Endothelial cell (in vitro differentiated cells): Measurements from ENCODE around the gene PPP1R36. TPM values are rescaled to one million over a fixed set of nuclear protein-coding genes. Genes with fewer than 3 reads are reported as not detected.

Source experiments
- DNase-seq: peaks from one replicate; pipeline ENCODE4 v3.0.0; 2021; ENCODE audit warnings: low spot score
- H3K27ac Mint-ChIP-seq: one replicate; pipeline ENCODE4 v1.8.0; 2021; ENCODE audit warnings: mixed read lengths, inconsistent platforms; ENCODE audit not compliant: unreplicated experiment
- H3K27me3 Mint-ChIP-seq: one replicate; pipeline ENCODE4 v1.8.0; 2021; ENCODE audit warnings: mild to moderate bottlenecking, moderate library complexity, mixed read lengths, inconsistent platforms; ENCODE audit not compliant: unreplicated experiment
- H3K36me3 Mint-ChIP-seq: one replicate; pipeline ENCODE4 v1.8.0; 2021; ENCODE audit warnings: mild to moderate bottlenecking, low read depth, mixed read lengths, inconsistent platforms; ENCODE audit not compliant: unreplicated experiment
- H3K4me1 Mint-ChIP-seq: one replicate; pipeline ENCODE4 v1.8.0; 2021; ENCODE audit warnings: mild to moderate bottlenecking, mixed read lengths, inconsistent platforms; ENCODE audit not compliant: unreplicated experiment
- H3K4me3 Mint-ChIP-seq: one replicate; pipeline ENCODE4 v1.8.0; 2021; ENCODE audit warnings: mild to moderate bottlenecking, mixed read lengths, inconsistent platforms; ENCODE audit not compliant: unreplicated experiment
- H3K9me3 Mint-ChIP-seq: one replicate; pipeline ENCODE4 v1.8.0; 2021; ENCODE audit warnings: mixed read lengths, inconsistent platforms; ENCODE audit not compliant: unreplicated experiment
- total RNA-seq: library from RNA; stranded (reverse); fragmentation: NEBNext Ultra II Directional; extraction: Animal tissue kit (Norgen Biotek cat#: 25700); gene quantifications from one replicate; pipeline ENCODE4 v1.2.1, GENCODE V29; 2021; ENCODE audit not compliant: unreplicated experiment
- TF ChIP-seq, protein P1 (sequence below): fragments of 200-600 bp; sonication (generic); IDR thresholded peaks from one replicate; pipeline ENCODE4 v1.5.0; 2021; ENCODE audit warnings: antibody characterized with exemption; ENCODE audit not compliant: unreplicated experiment

PPP1R36 gene
- total RNA-seq, 1 donor from 2014 or later = 2.1 TPM

DNA sequence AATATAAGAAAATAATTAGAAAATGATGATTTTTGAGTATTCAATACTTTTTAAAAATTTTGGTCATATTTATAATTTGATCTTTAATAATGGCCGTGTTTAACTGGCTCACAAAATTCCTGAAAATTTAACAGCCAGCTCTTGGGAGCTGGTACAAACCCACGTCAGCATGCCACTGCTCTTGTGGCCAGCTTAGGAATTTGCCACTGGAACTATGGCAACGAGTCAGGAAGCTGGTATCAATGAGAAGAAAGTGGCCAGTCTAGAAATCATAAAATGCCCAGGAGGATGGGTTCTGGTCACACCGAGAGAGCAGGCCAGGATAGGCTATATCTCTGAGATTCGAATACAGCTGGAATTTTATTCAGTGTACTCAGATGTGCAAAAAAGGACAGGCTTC lies 82.3 kb downstream of the PPP1R36 start:
- H3K9me3 Mint-ChIP-seq = no peaks in the 10 kb centered on the region
- H3K27ac Mint-ChIP-seq = no peak overlapping the region

DNA sequence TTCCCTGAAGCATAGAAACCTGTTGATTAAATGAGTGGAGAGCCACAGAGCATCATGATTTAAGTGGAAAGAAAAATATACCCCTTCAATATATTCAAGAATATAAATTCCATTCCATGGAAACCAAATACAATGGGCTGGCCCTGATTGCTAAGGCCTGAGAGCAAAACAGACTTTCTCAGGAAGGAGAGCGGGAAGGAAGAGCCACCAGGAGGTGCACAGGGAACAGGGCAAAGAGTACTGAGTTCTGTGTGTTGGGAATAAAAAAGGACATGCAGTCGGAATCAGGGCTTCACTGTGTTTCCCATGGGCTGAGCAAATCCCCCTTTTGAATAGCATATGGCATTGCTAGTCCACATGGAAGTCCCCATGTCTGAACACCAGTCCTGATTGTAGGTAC lies 84.8 kb downstream of the PPP1R36 start:
- TF ChIP-seq, protein P1, sequence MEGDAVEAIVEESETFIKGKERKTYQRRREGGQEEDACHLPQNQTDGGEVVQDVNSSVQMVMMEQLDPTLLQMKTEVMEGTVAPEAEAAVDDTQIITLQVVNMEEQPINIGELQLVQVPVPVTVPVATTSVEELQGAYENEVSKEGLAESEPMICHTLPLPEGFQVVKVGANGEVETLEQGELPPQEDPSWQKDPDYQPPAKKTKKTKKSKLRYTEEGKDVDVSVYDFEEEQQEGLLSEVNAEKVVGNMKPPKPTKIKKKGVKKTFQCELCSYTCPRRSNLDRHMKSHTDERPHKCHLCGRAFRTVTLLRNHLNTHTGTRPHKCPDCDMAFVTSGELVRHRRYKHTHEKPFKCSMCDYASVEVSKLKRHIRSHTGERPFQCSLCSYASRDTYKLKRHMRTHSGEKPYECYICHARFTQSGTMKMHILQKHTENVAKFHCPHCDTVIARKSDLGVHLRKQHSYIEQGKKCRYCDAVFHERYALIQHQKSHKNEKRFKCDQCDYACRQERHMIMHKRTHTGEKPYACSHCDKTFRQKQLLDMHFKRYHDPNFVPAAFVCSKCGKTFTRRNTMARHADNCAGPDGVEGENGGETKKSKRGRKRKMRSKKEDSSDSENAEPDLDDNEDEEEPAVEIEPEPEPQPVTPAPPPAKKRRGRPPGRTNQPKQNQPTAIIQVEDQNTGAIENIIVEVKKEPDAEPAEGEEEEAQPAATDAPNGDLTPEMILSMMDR = no peak
- Mint-ChIP-seq H3K4me1 (peaks cover 34% of the 10 kb centered on the region), H3K27ac (peak overlapping the region; percentile 49), H3K36me3 (no peaks in the 10 kb centered on the region), H3K9me3 (no peaks in the 10 kb centered on the region), H3K27me3 (peaks cover 4% of the 10 kb centered on the region), H3K4me3 (no peak overlapping the region)
- DNase-seq = no peak

More for the DNA sequence above, 82.3 kb downstream of the PPP1R36 start:
- Mint-ChIP-seq H3K36me3 (no peaks in the 10 kb centered on the region), H3K27me3 (peaks cover 5% of the 10 kb centered on the region), H3K4me3 (no peak overlapping the region), H3K4me1 (peaks cover 20% of the 10 kb centered on the region)
- DNase-seq = no peak
- TF ChIP-seq, protein P1 = no peak

DNA sequence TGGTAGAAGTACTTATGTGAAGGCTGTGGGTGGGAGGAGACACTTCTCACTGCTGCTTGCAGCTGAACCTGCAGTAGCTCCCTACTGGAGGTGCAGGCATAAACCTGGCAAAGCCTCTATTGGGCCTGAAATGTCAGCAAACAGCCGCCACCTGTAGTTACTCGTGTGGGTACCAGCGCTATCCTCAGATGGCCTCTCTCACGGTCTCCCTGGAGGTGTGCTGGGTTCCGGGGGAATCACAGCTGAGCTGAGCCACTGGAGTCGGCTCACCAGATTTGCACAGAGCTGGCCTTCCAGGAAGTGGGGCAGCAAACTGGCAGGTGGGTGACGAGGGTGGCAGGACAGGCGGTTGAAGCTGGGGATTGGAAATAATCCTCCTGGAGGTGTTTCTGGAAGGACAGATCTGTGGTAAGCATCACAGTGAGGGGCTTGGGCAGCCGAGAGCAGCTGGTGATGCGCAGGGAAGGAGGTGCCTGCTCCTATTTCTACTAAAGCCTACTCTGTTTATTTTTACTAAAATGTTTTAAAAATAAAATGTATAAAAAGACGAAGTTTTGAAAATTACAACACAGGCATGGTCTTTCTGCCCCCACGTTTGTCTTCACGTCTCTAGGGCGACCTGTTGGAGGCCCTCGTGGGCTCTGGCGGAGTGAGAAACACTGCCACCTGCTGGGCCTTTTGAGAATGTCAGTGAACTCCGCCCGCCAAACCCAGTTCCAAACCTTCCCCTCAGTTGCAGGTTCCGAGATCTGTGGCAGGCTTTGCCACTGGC lies 86.6 kb downstream of the PPP1R36 start:
- H3K27ac Mint-ChIP-seq = no peak overlapping the region
- no peaks in the 10 kb centered on the region for H3K36me3 Mint-ChIP-seq
- peaks cover 37% of the 10 kb centered on the region for H3K4me1 Mint-ChIP-seq
- peak; percentile 74 for DNase-seq
- H3K9me3 Mint-ChIP-seq = no peaks in the 10 kb centered on the region
- peaks cover 4% of the 10 kb centered on the region for H3K27me3 Mint-ChIP-seq
- no peak overlapping the region for H3K4me3 Mint-ChIP-seq
- TF ChIP-seq, protein P1 = peak; percentile 95

DNA sequence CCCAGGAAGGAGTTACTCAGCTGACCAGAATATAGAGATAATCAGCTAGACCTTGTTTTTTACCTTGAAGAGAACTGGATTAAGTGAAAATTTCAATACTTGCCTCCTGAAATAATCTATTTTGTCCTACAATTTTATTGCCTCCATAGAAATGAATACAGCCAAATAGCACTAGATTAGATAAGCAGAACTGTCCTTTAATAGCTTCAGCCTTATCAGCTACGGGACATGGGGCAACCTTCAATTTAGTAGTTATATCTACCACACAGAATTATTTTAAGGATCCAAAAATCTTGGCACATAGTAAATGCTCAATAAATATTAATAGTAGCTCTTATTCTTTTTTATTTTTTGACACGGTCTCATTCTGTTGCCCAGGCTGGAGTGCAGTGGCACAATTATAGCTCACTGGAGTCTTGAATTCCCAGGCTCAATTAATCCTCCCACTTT lies 87.2 kb downstream of the PPP1R36 start:
- Mint-ChIP-seq H3K9me3 (no peaks in the 10 kb centered on the region), H3K4me3 (no peak overlapping the region), H3K4me1 (peaks cover 37% of the 10 kb centered on the region), H3K27me3 (peaks cover 4% of the 10 kb centered on the region), H3K27ac (no peak overlapping the region), H3K36me3 (no peaks in the 10 kb centered on the region)
- DNase-seq = no peak
- TF ChIP-seq, protein P1 = peak; percentile 45

DNA sequence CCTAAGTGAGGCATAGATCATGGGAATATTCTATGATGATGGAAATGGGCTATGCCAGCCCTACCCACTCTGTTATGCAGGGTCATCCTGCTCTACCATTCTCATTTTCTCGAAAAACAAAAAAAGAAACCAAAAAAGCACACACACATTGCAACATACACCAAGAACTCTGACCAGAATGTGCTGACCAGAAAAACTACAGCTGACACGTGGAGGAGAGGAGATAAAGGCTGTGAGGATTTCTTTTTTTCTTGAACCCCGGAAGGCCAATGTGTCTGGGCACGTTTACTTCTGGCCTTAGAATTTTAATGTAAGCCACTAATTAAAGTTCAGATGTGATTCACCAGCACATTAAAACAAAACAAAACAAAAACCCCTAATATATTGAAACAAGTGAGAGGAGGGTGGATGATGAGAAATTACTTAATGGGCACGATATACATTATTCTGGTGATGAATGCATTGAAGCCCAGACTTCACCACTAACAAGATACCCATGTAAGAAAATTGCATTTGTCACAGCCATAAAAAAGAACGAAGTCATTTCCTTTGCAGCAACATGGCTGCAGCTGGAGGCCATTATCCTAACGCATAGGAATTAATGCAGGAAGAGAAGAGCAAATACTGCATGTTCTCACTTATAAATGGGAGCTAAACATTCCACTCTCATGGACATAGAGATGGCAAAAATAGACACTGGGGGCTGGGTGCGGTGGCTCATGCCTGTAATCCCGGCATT lies 88.1 kb downstream of the PPP1R36 start:
- no peak overlapping the region for H3K4me3 Mint-ChIP-seq
- TF ChIP-seq, protein P1 = no peak
- H3K36me3 Mint-ChIP-seq = no peaks in the 10 kb centered on the region
- no peaks in the 10 kb centered on the region for H3K9me3 Mint-ChIP-seq
- no peak overlapping the region for H3K27ac Mint-ChIP-seq
- no peak for DNase-seq
- peaks cover 33% of the 10 kb centered on the region for H3K4me1 Mint-ChIP-seq
- peaks cover 4% of the 10 kb centered on the region for H3K27me3 Mint-ChIP-seq
